HG02642 (cell line): ENCODE measurements around the gene GNPTAB.
"Not testable (repeated sequence)": the region's sequence is repeated elsewhere in the genome, so short reads cannot be mapped to it uniquely, and the experiment has no call there.

Experiments used
- ATAC-seq: cut with Tn5 transposase; IDR thresholded peaks from one replicate; pipeline ENCODE4 v1.9.1; 2021; ENCODE audit warnings: mild to moderate bottlenecking; ENCODE audit not compliant: unreplicated experiment, poor library complexity

Gene GNPTAB

DNA sequence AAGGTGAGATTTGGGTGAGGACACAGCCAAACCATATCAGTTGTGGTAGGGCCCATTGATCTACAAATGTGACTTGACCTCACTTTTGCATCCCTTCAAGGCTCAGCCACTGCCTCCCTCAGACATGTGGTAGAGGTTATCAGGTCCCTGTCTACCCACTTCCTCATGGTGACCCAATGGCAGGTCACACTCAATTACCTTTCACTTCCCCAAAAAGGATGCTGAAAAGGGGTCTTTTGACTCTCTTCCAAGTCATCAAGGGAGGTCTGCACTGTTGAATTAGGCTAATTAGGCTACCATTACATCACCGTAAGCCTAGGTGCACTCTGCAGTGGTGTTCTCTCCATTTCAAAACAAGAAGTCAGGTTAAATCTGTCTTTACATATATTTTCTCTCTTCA is 24.0 kb upstream of the GNPTAB start:
- peak; percentile 50 for ATAC-seq

DNA sequence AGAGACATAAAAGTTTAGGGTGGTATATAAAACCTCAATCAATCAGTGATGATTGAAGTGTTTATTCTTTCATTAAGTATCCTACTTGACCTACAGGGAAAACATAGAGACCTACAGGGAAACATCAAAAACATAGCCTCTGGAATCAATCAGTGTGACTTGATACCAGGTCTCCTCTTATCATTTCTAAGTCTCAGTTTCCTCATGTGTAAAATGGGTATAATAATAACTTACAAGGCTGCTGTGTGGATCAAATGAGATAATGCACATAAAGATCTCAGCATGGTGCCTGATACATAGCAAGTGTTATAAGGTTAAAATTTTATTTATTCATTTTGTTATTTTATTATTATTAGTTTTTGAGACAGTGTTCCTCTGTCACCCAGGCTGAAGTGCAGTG is 22.2 kb upstream of the GNPTAB start:
- ATAC-seq: no peak

DNA sequence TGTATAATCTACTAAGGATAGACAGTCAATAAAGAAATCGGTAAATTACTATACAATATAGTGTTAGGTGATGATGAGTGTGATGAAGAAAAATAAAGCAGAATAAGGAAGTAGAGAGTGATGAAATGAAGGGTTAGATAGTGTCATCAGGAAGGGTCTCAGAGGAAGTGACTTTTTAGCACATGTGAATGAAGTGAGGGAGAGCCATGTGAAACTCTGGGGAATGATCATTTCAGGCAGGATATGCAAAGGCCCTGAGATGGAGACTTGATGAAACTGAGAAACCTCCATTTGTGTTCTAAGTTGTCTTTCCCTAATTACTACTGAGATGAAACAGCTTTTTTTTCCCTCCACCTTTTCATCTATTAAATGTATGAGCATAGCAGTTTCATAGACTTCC is 19.4 kb upstream of the GNPTAB start:
- ATAC-seq: peak; percentile 43

DNA sequence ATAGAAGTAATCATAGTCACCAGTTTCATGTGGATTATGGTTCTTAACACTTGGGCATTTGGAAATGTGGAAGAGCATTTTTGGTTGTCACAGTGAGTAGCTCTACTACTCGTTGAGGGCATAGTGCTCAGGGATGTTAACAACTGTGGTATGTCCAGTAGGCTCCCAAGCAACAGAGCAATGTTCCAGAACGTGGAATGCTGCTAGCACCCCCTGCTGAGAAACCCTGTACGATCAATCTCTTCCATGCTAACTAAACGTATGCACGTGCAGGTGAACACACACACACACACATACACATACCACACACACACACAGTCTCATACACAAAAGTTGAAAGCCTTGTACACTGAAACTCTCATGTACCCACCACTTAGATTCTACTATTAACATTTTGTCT is 16.6 kb upstream of the GNPTAB start:
- ATAC-seq: no peak

DNA sequence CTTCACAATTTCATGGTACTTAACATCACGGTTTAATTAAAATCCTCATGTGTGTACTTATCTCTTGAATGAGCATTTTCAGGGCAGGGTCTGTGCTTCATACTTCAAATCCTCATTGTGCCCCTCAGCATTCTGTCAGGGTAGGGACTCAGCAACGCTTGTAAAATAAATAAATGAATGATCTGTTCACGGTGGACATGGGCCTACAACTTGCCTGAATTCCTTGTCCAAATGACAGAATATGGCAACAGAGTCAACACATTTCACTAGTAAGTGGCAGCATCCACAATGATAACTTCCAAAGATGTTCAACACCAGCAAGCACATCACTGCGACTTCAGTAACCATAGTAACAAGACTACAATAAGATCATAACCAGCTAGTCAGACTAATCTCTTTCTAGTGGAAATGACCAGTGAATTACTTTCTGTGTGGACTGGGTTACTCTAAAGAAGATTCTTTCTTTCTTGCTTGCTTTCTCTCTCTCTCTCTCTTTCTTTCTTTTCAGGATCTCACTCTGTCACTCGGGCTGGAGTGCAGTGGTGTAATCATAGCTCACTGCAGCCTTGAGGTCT is 14.5 kb upstream of the GNPTAB start:
- ATAC-seq: no peak

- ATAC-seq: no peak
Measured at GRCh38 chr12:101841069-101841468, 10.3 kb upstream of the GNPTAB start.

GRCh38 chr12:101839324-101840283 is 8.8 kb upstream of the GNPTAB start:
- ATAC-seq: peak; percentile 47

- peak; percentile 57 for ATAC-seq
Measured at GRCh38 chr12:101838628-101839323, 8.0 kb upstream of the GNPTAB start.

- ATAC-seq: no peak
Measured at GRCh38 chr12:101832030-101832429, 1.3 kb upstream of the GNPTAB start.

GRCh38 chr12:101829639-101830366 is 956 bp downstream of the GNPTAB start:
- ATAC-seq: no peak

DNA sequence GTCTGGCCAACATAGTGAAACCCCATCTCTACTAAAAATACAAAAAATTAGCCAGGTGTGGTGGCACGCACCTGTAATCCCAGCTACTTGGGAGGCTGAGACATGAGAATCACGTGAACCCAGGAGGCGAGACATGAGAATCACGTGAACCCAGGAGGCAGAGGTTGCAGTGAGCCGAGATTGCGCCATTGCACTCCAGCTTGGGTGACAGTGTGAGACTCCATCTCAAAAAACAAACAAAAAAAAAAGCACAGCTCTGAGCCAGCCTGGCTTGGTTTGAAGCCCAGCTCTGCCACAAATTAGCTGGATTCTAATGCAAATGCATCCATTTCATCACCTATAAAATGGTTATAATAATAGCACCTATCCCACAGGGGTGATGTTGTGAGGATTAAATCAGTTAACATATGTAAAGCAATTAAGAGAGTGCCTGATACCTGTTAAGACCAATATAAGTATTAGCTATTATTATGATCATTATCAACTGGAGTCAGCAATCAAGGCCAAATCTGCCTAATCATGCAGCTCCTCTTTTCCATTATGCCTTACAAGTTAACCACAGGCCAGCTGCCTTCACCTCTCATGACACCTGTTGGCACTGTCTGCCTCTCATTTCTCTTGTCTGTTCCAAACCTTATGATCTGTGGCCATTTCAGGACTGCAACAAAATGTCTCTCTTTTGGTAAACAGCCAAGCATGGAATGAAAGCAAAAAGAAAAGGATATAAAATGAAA is 2.1 kb downstream of the GNPTAB start:
- ATAC-seq: no peak

- no peak for ATAC-seq
Measured at GRCh38 chr12:101826766-101827368, 3.9 kb downstream of the GNPTAB start.

- no peak for ATAC-seq
Measured at GRCh38 chr12:101824831-101825230, 5.9 kb downstream of the GNPTAB start.

- peak; percentile 84 for ATAC-seq
Measured at GRCh38 chr12:101823891-101824290, 6.9 kb downstream of the GNPTAB start.

GRCh38 chr12:101823039-101823438 is 7.7 kb downstream of the GNPTAB start:
- no peak for ATAC-seq

GRCh38 chr12:101819467-101819866 is 11.3 kb downstream of the GNPTAB start:
- ATAC-seq: peak; percentile 51

- ATAC-seq: not testable (repeated sequence)
Measured at GRCh38 chr12:101818689-101819088, 12.1 kb downstream of the GNPTAB start.

DNA sequence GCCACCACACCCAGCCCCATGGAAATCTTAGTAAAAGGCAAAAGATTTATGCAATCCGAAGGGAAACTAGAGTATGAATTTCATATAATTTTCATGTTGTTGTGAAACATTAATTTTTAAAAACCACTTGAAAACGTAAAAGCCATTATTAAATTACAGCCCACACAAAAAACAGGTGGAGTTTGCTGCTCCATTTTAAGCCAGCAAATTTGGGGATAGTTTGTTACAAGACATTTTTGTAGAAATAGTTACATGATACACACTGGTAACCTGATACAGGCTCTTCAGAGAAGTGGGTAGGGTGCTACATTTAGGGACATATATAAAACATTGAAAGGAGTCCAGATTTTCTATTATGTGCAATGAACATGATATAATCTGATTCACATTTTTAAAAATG is 17.6 kb downstream of the GNPTAB start:
- no peak for ATAC-seq

DNA sequence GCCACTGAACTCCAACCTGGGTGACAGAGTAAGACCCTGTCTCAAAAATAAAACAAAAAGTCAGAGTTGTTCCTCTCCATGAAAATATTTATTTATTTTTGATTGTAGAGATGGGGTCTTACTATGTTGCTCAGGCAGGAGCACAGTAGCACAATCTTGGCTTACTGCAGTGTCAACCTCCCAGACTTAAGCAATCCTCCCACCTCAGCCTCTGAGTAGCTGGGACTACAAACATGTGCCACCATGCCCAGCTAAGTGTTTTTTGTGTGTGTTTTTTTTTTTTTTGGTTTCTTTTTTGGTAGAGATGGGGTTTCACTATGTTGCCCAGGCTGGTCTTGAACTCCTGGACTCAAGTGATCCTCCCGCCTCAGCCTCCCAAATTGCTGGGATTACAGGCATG is 18.0 kb downstream of the GNPTAB start:
- ATAC-seq: not testable (repeated sequence)
